HUES48 (cell line): Measurements from ENCODE around the gene RAD51B.
"Not testable (repeated sequence)": the region's sequence is repeated elsewhere in the genome, so short reads cannot be mapped to it uniquely, and the experiment has no call there.

Experiments used
- H3K27ac ChIP-seq: one replicate; pipeline ENCODE4 v1.7.0; 2013; ENCODE audit warnings: low read depth, low read length, inconsistent platforms
- H3K27me3 ChIP-seq: 2 replicates; pipeline ENCODE4 v1.6.1; 2013; ENCODE audit warnings: mild to moderate bottlenecking, low read length; ENCODE audit not compliant: control insufficient read depth, insufficient read depth
- H3K36me3 ChIP-seq: 2 replicates; pipeline ENCODE4 v1.6.1; 2013; ENCODE audit warnings: low read length; ENCODE audit not compliant: control insufficient read depth, insufficient read depth
- H3K4me1 ChIP-seq: 2 replicates; pipeline ENCODE4 v1.6.1; 2013; ENCODE audit warnings: mild to moderate bottlenecking, low read length; ENCODE audit not compliant: control insufficient read depth, insufficient read depth
- H3K4me3 ChIP-seq: 2 replicates; pipeline ENCODE4 v1.5.1; 2013; ENCODE audit warnings: mild to moderate bottlenecking, low read depth, low read length
- H3K9ac ChIP-seq: 2 replicates; pipeline ENCODE4 v1.6.1; 2013; ENCODE audit warnings: mild to moderate bottlenecking, low read depth, low read length, moderate library complexity
- H3K9me3 ChIP-seq: 2 replicates; pipeline ENCODE4 v1.6.1; 2013; ENCODE audit warnings: low read length; ENCODE audit not compliant: control insufficient read depth, insufficient read depth

Gene RAD51B

DNA sequence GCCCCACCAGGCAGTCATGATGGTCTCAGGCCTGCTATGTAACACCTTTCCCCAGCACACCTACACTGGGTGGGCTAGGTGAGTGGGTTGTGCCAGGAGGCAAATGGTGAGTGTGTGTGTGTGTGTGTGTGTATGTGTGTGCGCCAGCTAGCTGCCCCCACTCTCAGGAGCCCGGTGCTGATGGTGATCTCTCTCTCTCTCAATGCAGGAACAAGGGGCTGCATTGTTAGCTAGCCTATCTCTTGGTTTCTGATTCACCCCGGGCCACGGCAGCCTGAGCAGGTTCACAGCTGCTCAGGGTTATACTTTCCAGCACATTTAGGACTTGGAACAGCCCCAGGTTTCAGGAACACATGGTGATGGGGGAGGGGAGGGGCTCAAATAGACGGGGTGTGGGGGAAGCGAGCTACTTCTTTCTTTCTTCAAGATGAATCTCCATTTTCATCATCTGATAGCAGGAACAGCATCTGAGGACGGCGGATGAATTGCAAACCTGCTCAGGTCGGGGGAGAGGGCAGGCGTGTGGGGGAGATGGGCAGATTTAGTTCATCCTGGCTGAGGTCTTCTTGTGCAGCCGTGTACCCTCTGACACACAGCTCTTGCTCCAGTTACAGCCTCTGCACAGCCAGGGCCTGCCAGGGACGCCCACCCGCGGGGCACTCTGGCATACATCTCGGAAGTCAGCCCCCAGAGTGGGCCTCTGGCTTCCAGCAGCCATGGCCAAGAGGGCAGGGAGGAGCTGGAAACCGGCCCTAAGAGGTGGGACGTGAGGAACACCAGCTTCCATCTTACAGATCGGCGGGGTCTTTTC lies 835.6 kb downstream of the RAD51B start:
- H3K4me3 ChIP-seq = no peak overlapping the region
- H3K36me3 ChIP-seq = no peaks in the 10 kb centered on the region
- no peaks in the 10 kb centered on the region for H3K27me3 ChIP-seq
- no peaks in the 10 kb centered on the region for H3K9me3 ChIP-seq
- no peak overlapping the region for H3K27ac ChIP-seq
- H3K4me1 ChIP-seq = no peaks in the 10 kb centered on the region
- H3K9ac ChIP-seq = no peak overlapping the region

DNA sequence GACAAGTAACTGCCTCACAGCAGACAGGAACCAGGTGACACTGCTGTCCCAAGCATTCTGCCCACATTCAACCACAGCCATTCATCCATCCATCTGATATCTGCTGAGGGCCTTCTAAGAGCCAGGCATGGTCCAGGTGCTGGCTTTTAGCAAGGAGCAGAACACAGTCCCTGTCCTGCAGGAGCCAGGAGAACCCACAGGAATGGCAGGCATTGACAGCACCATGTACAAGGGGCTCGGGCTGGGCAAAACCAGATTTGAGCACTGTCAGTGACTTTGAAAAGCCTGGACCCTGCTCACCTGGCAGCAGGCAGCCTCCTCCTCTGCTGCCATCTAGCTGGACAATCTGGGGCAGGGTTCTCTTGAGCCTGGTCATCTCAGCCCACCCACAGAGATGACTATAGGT lies 836.3 kb downstream of the RAD51B start:
- no peak overlapping the region for H3K27ac ChIP-seq

DNA sequence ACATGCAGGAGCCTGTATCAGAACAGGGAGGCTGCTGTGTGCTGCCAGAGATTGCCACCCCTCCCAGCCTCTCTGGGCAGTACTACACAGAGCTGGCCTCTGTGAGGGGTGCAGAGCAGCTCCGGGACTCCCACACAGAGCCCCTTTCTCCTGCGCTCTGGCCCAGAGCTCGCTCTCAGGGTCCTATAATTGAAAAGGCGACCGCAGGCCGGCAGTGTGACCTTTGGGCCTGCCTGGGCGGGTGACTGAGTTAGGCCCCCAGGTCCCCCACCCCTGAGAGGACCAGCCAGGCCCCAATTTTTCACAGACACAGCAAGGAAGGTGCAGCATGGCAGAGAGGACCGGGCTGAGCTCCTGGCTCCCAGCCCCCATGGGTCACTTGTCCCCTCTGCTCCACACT lies 836.9 kb downstream of the RAD51B start:
- no peak overlapping the region for H3K9ac ChIP-seq
- no peak overlapping the region for H3K27ac ChIP-seq
- H3K4me1 ChIP-seq = no peaks in the 10 kb centered on the region
- no peak overlapping the region for H3K4me3 ChIP-seq
- no peaks in the 10 kb centered on the region for H3K9me3 ChIP-seq
- no peaks in the 10 kb centered on the region for H3K36me3 ChIP-seq
- H3K27me3 ChIP-seq = no peaks in the 10 kb centered on the region

More for the DNA sequence above, 836.3 kb downstream of the RAD51B start:
- H3K9me3 ChIP-seq = no peaks in the 10 kb centered on the region
- no peaks in the 10 kb centered on the region for H3K27me3 ChIP-seq
- no peak overlapping the region for H3K4me3 ChIP-seq
- H3K9ac ChIP-seq = no peak overlapping the region
- no peaks in the 10 kb centered on the region for H3K36me3 ChIP-seq
- no peaks in the 10 kb centered on the region for H3K4me1 ChIP-seq

DNA sequence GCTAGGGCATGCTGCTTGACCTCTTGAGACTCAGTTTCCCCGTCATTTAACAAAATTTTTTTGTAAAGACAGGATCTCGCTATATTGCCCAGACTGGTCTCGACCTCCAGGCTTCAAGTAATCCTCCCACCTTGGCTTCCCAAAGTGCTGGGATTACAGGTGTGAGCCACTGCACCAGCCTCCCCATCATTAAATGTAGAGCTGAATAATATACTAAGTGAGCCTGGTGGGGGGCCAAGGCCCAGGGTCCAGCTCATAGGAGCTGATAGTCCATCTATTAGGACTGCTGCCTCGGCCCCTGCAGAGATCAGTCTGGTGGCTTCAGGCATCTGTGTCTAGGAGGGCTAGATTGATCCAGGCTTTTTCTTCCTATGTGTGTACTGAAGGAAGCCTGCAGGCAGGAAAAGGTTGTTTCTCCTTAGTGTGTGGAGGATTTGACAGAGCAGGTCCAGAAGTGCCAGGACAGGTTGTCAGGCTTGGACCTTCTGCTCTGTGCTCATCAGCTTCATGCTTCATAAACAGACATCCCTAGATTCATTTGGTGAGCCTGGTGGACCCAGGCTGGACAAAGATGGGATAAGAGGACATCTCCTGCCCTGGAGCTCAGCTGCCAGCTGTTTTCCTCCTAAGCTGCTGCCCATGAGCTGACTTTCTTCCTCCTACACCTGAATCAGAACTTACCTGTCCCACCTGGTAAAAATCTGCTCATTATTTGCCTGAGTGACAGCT lies 837.9 kb downstream of the RAD51B start:
- Histone ChIP-seq H3K9ac (no peak overlapping the region), H3K27ac (no peak overlapping the region), H3K36me3 (no peaks in the 10 kb centered on the region), H3K9me3 (no peaks in the 10 kb centered on the region), H3K4me3 (no peak overlapping the region), H3K4me1 (no peaks in the 10 kb centered on the region), H3K27me3 (no peaks in the 10 kb centered on the region)

DNA sequence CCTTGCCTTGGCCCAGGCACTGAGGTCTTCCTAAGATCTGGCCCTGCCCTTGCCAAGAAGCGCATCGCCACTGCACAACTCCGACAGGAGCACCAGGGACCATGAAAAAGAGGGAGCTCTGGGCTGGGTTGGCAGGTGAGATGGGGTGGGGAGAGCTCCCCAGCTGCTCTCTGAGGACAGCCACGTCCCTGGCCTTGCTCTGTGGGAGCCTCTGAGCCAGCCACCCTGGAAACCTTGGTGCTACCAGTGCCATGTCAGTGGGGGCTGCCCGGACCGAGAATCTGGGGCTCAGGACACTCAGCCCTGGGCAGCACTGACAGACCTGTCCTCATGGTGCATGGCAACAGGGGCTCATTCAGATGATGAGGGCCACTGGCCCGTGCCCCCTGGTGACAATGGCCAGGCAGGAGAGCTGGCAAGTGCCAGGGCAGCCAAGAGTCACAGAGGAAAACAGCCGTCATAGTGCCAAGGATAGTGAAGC lies 838.5 kb downstream of the RAD51B start:
- H3K27me3 ChIP-seq = no peaks in the 10 kb centered on the region
- H3K27ac ChIP-seq = no peak overlapping the region
- H3K4me1 ChIP-seq = no peaks in the 10 kb centered on the region
- H3K36me3 ChIP-seq = no peaks in the 10 kb centered on the region
- no peak overlapping the region for H3K4me3 ChIP-seq
- no peaks in the 10 kb centered on the region for H3K9me3 ChIP-seq
- H3K9ac ChIP-seq = no peak overlapping the region

DNA sequence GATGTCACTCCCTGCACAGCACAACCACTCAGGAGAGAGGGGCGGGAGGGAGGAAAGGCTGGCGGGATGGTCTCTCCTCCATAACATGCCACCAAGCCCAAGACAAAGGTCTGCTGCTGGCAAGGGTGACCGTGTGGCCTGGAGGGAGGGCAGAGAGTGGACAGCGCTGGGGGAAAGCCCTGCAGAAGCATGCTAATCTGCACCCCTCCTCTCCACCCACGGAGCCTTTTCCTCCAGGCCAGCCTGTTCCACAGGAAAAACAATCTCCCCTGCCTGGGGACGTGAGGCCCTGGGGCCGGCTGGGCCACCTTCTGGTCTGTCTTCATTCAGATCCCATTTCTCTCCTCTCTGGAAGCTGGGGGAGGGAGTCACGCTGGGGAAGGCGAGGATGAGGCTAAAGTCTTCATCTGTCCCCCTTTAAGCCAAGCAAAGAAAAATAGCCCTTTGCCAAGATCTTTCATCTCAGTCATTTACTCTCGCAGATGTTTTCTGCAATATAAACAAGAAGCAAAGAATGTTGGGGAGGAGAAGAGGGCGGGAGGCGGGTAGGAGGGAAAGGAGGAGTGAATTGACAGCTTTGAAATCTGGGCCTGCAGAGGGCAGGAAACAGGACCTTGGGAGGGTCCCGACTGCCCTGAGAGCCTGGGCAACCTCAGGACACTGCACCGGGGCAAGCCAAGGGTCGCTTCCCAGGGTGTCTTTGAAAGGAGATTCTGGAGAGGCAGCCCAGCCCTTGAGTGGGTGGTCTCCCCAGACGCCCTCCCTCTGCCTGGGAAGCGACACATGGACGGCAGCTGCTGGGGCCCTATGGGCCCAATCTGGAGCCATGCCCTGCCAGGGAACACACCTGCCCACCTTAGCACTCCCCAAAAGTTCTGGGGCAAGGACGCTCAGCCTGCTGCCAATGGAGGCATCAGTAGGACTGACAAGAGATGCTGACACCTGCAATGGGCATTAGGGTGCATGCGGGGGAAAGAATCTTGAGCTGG lies 839.7 kb downstream of the RAD51B start:
- Histone ChIP-seq H3K27me3 (no peaks in the 10 kb centered on the region), H3K27ac (no peak overlapping the region), H3K4me1 (peaks cover 3% of the 10 kb centered on the region; the same call in 1 of the 2 replicates), H3K9ac (no peak overlapping the region), H3K9me3 (no peaks in the 10 kb centered on the region), H3K36me3 (no peaks in the 10 kb centered on the region), H3K4me3 (no peak overlapping the region)

DNA sequence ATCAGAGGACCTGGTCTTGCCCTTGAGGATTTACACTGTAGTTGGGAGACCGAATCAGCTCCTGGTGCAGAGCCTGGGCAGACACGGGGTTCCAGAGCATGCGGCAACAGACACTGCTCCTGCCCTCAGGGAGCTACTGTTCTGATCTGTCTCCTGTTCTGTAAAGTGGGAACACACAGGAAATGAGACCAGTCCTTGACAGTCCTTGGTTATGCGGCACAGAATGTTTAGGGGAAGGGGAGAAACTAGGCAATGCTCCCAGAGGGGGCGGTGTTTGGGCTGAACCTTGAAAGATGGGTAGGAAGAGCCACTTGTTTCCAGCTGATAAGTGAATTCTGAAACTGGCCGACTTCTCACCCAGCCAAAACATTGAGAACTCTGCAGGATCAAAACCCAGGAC lies 840.9 kb downstream of the RAD51B start:
- Histone ChIP-seq H3K27ac (no peak overlapping the region), H3K9me3 (no peaks in the 10 kb centered on the region), H3K9ac (no peak overlapping the region), H3K36me3 (no peaks in the 10 kb centered on the region), H3K27me3 (no peaks in the 10 kb centered on the region), H3K4me1 (peaks cover 6% of the 10 kb centered on the region; the same call in 1 of the 2 replicates), H3K4me3 (no peak overlapping the region)

DNA sequence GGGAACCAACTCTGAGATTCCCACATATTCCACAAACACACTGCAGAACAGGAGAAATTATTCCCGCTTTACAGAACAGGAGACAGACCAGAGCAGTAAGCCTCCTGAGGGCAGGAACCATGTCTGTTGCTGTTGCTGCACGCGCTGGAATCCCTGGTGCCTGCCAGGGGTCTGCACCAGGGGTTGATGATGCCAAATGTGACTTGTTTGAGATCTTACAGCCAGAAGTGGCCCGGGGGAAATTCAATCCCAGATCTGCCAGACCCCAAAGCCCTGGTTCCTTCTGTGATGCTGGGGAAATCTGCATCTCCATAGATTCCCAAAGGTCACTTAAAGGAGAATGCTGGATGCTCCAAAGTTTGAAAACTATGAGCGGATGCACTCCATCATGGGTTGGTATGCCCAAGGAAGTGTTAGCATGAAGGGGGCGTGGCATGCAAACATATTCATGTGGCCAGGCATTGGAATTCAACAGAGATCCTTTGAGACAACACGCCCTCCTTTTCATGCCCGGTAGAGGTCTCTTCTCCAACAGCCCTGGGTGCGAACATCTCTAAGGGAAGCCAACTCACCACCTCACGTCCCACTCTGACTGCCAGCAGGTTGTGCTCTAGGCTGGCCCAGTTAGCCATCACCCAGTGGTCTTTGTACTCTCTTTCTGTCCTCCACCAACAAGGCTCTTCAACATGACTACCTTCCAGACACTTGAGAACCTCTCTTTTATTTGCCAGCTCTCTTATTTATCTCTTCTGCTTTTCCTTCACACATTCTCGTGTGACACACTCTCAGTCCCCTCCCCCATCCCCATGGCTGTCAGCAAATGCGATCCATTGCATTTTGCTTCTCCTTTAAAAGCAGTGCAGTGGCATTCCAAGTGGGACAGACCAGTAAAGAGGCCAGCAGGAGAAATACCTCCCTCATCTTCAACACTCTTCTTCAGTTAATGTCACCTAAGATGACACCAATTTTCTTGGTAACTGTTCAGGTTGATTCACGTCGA lies 841.9 kb downstream of the RAD51B start:
- Histone ChIP-seq H3K9ac (no peak overlapping the region), H3K36me3 (no peaks in the 10 kb centered on the region), H3K27ac (no peak overlapping the region), H3K27me3 (no peaks in the 10 kb centered on the region), H3K4me1 (peaks cover 6% of the 10 kb centered on the region; the same call in 1 of the 2 replicates), H3K4me3 (no peak overlapping the region), H3K9me3 (no peaks in the 10 kb centered on the region)

DNA sequence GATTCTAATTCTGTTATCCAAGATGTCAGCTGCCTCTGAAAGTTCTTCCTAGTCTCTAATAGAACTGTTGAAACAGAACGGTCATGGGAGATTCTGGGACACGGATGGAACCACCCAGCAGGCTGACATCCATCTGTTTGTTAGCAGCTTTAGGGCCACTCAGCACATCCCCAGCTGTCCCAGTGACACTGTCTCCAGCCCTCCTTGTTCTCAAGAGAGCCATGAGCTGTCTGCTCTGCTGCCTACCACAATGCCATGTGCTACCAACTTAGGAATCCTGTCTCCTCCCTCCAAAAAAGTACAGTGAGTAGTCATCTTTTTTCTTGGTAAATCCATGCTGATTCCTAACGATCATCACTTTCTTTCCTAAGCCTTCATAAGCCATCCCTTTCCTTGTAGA lies 842.8 kb downstream of the RAD51B start:
- Histone ChIP-seq H3K9ac (no peak overlapping the region), H3K9me3 (no peaks in the 10 kb centered on the region), H3K36me3 (no peaks in the 10 kb centered on the region), H3K4me3 (no peak overlapping the region), H3K27ac (no peak overlapping the region), H3K27me3 (no peaks in the 10 kb centered on the region), H3K4me1 (peaks cover 6% of the 10 kb centered on the region; the same call in 1 of the 2 replicates)

DNA sequence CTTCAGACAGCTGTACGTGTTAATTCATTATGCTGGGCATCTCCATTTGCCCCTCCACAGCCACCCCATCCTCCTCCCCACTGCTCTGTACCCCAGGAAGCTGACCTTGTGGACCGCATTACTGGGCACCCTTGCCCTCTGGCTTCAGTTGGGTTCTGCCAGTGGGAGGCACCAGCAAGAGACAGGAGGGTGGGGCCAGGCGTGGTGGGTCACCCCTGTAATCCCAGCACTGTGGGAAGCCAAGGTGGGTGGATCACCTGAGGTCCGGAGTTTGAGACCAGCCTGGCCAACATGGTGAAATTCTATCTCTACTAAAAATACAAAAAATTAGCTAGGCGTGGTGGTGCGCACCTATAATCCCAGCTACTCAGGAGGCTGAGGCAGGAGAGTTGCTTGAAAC lies 843.2 kb downstream of the RAD51B start:
- not testable (repeated sequence) for H3K36me3 ChIP-seq, H3K27me3 ChIP-seq, H3K9ac ChIP-seq, H3K9me3 ChIP-seq, H3K4me3 ChIP-seq, H3K27ac ChIP-seq, H3K4me1 ChIP-seq
